Neural progenitor cell (in vitro differentiated cells): ENCODE data around the gene C5AR2.
"Not testable (repeated sequence)": the region's sequence is repeated elsewhere in the genome, so short reads cannot be mapped to it uniquely, and the experiment has no call there.

Experiments used
- CTCF ChIP-seq: fragments of 200-600 bp; sonication (generic); IDR thresholded peaks from 2 replicates; pipeline ENCODE4 v1.5.1; 2017; ENCODE audit warnings: antibody characterized with exemption, mild to moderate bottlenecking
- EZH2 ChIP-seq: fragments of 200-600 bp; sonication (generic); IDR thresholded peaks from 2 replicates; pipeline ENCODE4 v1.6.1; 2017; ENCODE audit warnings: antibody characterized with exemption, mild to moderate bottlenecking, moderate library complexity
- EZH2phosphoT487 ChIP-seq: fragments of 200-600 bp; sonication (generic); IDR thresholded peaks from 2 replicates; pipeline ENCODE4 v1.6.1; 2017; ENCODE audit warnings: antibody characterized with exemption

- TF ChIP-seq CTCF, EZH2, EZH2phosphoT487: not testable (repeated sequence)
Measured at GRCh38 chr19:47386582-47386981, 54.6 kb downstream of the C5AR2 start.
